GM10248 (cell line): Measurements from ENCODE around the gene INTS3.

Experiments used
- CTCF ChIA-PET: fragments of 300-600 bp; sonication (Branson Sonifier 250); formaldehyde crosslinking; extraction: SDS; loops from one replicate; lab custom pipeline; 2021; ENCODE audit warnings: antibody characterized with exemption; lab: Yijun Ruan, JAX
- POLR2A ChIA-PET: fragments of 350-650 bp; sonication (Branson Sonifier 250); formaldehyde crosslinking; extraction: SDS; loops from one replicate; lab custom pipeline; 2020; ENCODE audit warnings: antibody characterized with exemption; lab: Yijun Ruan, JAX
- DNase-seq: peaks from one replicate; pipeline ENCODE4 v3.0.0; 2012; ENCODE audit errors: extremely low spot score
- CTCF ChIP-seq: IDR thresholded peaks from 2 replicates; pipeline ENCODE4 v1.5.1; 2012; ENCODE audit warnings: mild to moderate bottlenecking, low read depth; ENCODE audit errors: extremely low read depth, missing control alignments, control extremely low read depth

INTS3 gene

GRCh38 chr1:153683854-153684253, 44.0 kb upstream of the INTS3 start:
- ChIA-PET CTCF (no interaction called here), POLR2A (no interaction called here)
- no peak for DNase-seq
- no peak for TF ChIP-seq CTCF

GRCh38 chr1:153684892-153685291, 43.0 kb upstream of the INTS3 start:
- TF ChIP-seq CTCF, result no peak
- ChIA-PET CTCF (interaction anchor here (1.0 kb wide), 1 partner anchor 28 kb away, joined by 3 read pairs; no protein-coding TSS in a partner anchor), POLR2A (no interaction called here)
- DNase-seq, result no peak

GRCh38 chr1:153685544-153686340, 42.1 kb upstream of the INTS3 start:
- no peak for TF ChIP-seq CTCF
- CTCF ChIA-PET, result interaction anchor here (0.9 kb wide), 1 partner anchor 87 kb away, joined by 3 read pairs; no protein-coding TSS in a partner anchor
- POLR2A ChIA-PET, result no interaction called here
- DNase-seq, result no peak

GRCh38 chr1:153687346-153688125, 40.3 kb upstream of the INTS3 start:
- no peak for DNase-seq
- CTCF ChIA-PET, result no interaction called here
- POLR2A ChIA-PET, result interaction anchor here (0.6 kb wide), 1 partner anchor 29 kb away, joined by 3 read pairs; no protein-coding TSS in a partner anchor
- TF ChIP-seq CTCF, result no peak

GRCh38 chr1:153688276-153688675, 39.6 kb upstream of the INTS3 start:
- ChIA-PET POLR2A (no interaction called here), CTCF (no interaction called here)
- no peak for TF ChIP-seq CTCF
- DNase-seq, result peak; percentile 6

- POLR2A ChIA-PET, result no interaction called here
- no peak for DNase-seq
- no peak for TF ChIP-seq CTCF
- CTCF ChIA-PET, result interaction anchor here (0.7 kb wide), 1 partner anchor 298 kb away, joined by 3 read pairs; no protein-coding TSS in a partner anchor
Observed at GRCh38 chr1:153688736-153689328, 39.0 kb upstream of the INTS3 start.
